H9 (cell line): ENCODE measurements around the gene TCN1. TPM values are rescaled to one million over a fixed set of nuclear protein-coding genes. Genes with fewer than 3 reads are reported as not detected.

Experiments used
- DNase-seq: peaks from one replicate; pipeline ENCODE4 v3.0.0-alpha.2; 2017
- H2AFZ ChIP-seq: one replicate; pipeline ENCODE4 v1.6.1; 2013; ENCODE audit warnings: mild to moderate bottlenecking, low read length, control low read depth, moderate library complexity
- H2AK5ac ChIP-seq: 2 replicates; pipeline ENCODE4 v1.6.1; 2013; ENCODE audit warnings: low read length, control low read depth, mixed read lengths; ENCODE audit not compliant: insufficient read length
- H2BK120ac ChIP-seq: one replicate; pipeline ENCODE4 v1.6.1; 2013; ENCODE audit warnings: low read depth, mild to moderate bottlenecking, low read length, control low read depth, inconsistent platforms; ENCODE audit not compliant: poor library complexity, severe bottlenecking
- H2BK12ac ChIP-seq: 2 replicates; pipeline ENCODE4 v1.6.1; 2013; ENCODE audit warnings: low read length, control low read depth, mixed read lengths, low read depth; ENCODE audit not compliant: insufficient read length
- H2BK15ac ChIP-seq: 2 replicates; pipeline ENCODE4 v1.6.1; 2013; ENCODE audit warnings: low read depth, low read length, control low read depth
- H2BK20ac ChIP-seq: one replicate; pipeline ENCODE4 v1.6.1; 2013; ENCODE audit warnings: low read depth, mild to moderate bottlenecking, low read length, control low read depth, inconsistent platforms; ENCODE audit not compliant: poor library complexity, severe bottlenecking
- H2BK5ac ChIP-seq: 2 replicates; pipeline ENCODE4 v1.6.1; 2013; ENCODE audit warnings: low read length, control low read depth, mixed read lengths; ENCODE audit not compliant: insufficient read length
- H3K14ac ChIP-seq: 2 replicates; pipeline ENCODE4 v1.6.1; 2013; ENCODE audit warnings: low read length, control low read depth; ENCODE audit not compliant: insufficient read depth
- H3K18ac ChIP-seq: 2 replicates; pipeline ENCODE4 v1.6.1; 2013; ENCODE audit warnings: low read depth, mild to moderate bottlenecking, mixed read lengths, low read length, control low read depth; ENCODE audit not compliant: insufficient read length
- H3K23ac ChIP-seq: 2 replicates; pipeline ENCODE4 v1.6.1; 2013; ENCODE audit warnings: low read length, control low read depth, mixed read lengths, low read depth; ENCODE audit not compliant: insufficient read length
- H3K23me2 ChIP-seq: 2 replicates; pipeline ENCODE4 v1.6.1; 2013; ENCODE audit warnings: low read depth, mild to moderate bottlenecking, mixed read lengths, low read length, control low read depth; ENCODE audit not compliant: insufficient read length, poor library complexity, severe bottlenecking
- H3K27ac ChIP-seq: 2 replicates; pipeline ENCODE4 v1.5.1; 2013; ENCODE audit warnings: low read length, control low read depth, mixed read lengths, low read depth; ENCODE audit not compliant: insufficient read length
- H3K27me3 ChIP-seq: 2 replicates; pipeline ENCODE4 v1.6.1; 2013; ENCODE audit warnings: low read length, control low read depth, inconsistent platforms; ENCODE audit not compliant: insufficient read depth
- H3K4ac ChIP-seq: 2 replicates; pipeline ENCODE4 v1.6.1; 2013; ENCODE audit warnings: low read depth, mild to moderate bottlenecking, control low read depth, inconsistent platforms, low read length, moderate library complexity
- H3K4me1 ChIP-seq: 2 replicates; pipeline ENCODE4 v1.6.1; 2013; ENCODE audit warnings: low read length, control low read depth, inconsistent platforms; ENCODE audit not compliant: insufficient read depth
- H3K4me2 ChIP-seq: 2 replicates; pipeline ENCODE4 v1.6.1; 2013; ENCODE audit warnings: low read length, control low read depth, mixed read lengths; ENCODE audit not compliant: insufficient read length, insufficient read depth
- H3K56ac ChIP-seq: 2 replicates; pipeline ENCODE4 v1.6.1; 2013; ENCODE audit warnings: low read depth, mild to moderate bottlenecking, mixed read lengths, low read length, control low read depth; ENCODE audit not compliant: insufficient read length
- H3K79me1 ChIP-seq: 2 replicates; pipeline ENCODE4 v1.6.1; 2013; ENCODE audit warnings: low read depth, mild to moderate bottlenecking, moderate library complexity, low read length, control low read depth, inconsistent platforms; ENCODE audit not compliant: insufficient read depth, poor library complexity, severe bottlenecking
- H3K79me2 ChIP-seq: 2 replicates; pipeline ENCODE4 v1.6.1; 2013; ENCODE audit warnings: low read length, control low read depth, inconsistent platforms; ENCODE audit not compliant: insufficient read depth
- H3K9ac ChIP-seq: 2 replicates; pipeline ENCODE4 v1.6.1; 2013; ENCODE audit warnings: low read length, control low read depth, mixed read lengths; ENCODE audit not compliant: insufficient read length; ENCODE audit errors: extremely low read depth
- H3K9me3 ChIP-seq: one replicate; pipeline ENCODE4 v1.6.1; 2013; ENCODE audit warnings: low read depth, low read length, inconsistent platforms; ENCODE audit not compliant: control insufficient read depth
- H3T11ph ChIP-seq: one replicate; pipeline ENCODE4 v1.6.1; 2013; ENCODE audit warnings: mild to moderate bottlenecking, low read length, control low read depth, inconsistent platforms
- H4K20me1 ChIP-seq: one replicate; pipeline ENCODE4 v1.6.1; 2013; ENCODE audit not compliant: control insufficient read depth, insufficient read length, insufficient read depth
- H4K5ac ChIP-seq: 2 replicates; pipeline ENCODE4 v1.6.1; 2013; ENCODE audit warnings: low read depth, mild to moderate bottlenecking, mixed read lengths, low read length, control low read depth; ENCODE audit not compliant: insufficient read length
- H4K8ac ChIP-seq: replicated peaks from 2 replicates; pipeline ENCODE4 v1.6.1; 2013; ENCODE audit warnings: low read length, control low read depth, mixed read lengths, low read depth; ENCODE audit not compliant: insufficient read length
- H4K91ac ChIP-seq: 2 replicates; pipeline ENCODE4 v1.6.1; 2013; ENCODE audit warnings: low read depth, mild to moderate bottlenecking, moderate library complexity, mixed read lengths, low read length, control low read depth; ENCODE audit not compliant: insufficient read length
- H3K27ac Mint-ChIP-seq, 3 experiments: 2 replicates in 2 of 3; 3 replicates in 1 of 3; pipeline ENCODE4 v1.8.0; 2020 to 2021; ENCODE audit warnings: mixed read lengths in 3 of 3, mild to moderate bottlenecking in 1 of 3, moderate library complexity in 1 of 3
- H3K27me3 Mint-ChIP-seq: 2 replicates; pipeline ENCODE4 v1.8.0; 2021; ENCODE audit warnings: low read depth, mild to moderate bottlenecking, moderate library complexity, mixed read lengths
- H3K36me3 Mint-ChIP-seq, 3 experiments: 2 replicates in 2 of 3; 3 replicates in 1 of 3; pipeline ENCODE4 v1.8.0; 2020 to 2021; ENCODE audit warnings: low read depth in 3 of 3, mixed read lengths in 3 of 3; ENCODE audit not compliant: insufficient read depth in 1 of 3
- H3K4me1 Mint-ChIP-seq, 2 experiments: 2 replicates each; pipeline ENCODE4 v1.8.0; 2020; ENCODE audit warnings: mixed read lengths in 2 of 2
- H3K4me3 Mint-ChIP-seq, 2 experiments: 2 replicates in 1 of 2; 3 replicates in 1 of 2; pipeline ENCODE4 v1.8.0; 2020 to 2021; ENCODE audit warnings: mild to moderate bottlenecking in 2 of 2, mixed read lengths in 2 of 2, moderate library complexity in 1 of 2
- H3K9me3 Mint-ChIP-seq, 2 experiments: 2 replicates in 1 of 2; 3 replicates in 1 of 2; pipeline ENCODE4 v1.8.0; 2020; ENCODE audit warnings: mild to moderate bottlenecking in 2 of 2, mixed read lengths in 2 of 2, moderate library complexity in 1 of 2
- CTCF ChIP-seq: fragments of 200-600 bp; sonication (generic); conservative IDR thresholded peaks from 3 replicates; pipeline ENCODE4 v1.8.0; 2021; ENCODE audit warnings: antibody characterized with exemption, mild to moderate bottlenecking
- WGBS: extraction: QIAGEN DNeasy Blood & Tissue Kit; methylation state at CpG from one replicate; pipeline ENCODE4 v1.1.7; 2013; ENCODE audit warnings: missing lambda C conversion rate, low lambda C conversion rate, mixed read lengths; ENCODE audit not compliant: insufficient read length; ENCODE audit errors: extremely low coverage; 5-methylcytosine and 5-hydroxymethylcytosine counted together
- total RNA-seq: library from RNA; stranded (reverse); gene quantifications from 2 replicates; pipeline ENCODE4 v1.2.1, GENCODE V29; 2021

The TCN1 gene
- total RNA-seq, 1 experiment from 2014 or later = not detected

GRCh38 chr11:59898046-59898445, 31.8 kb upstream of the TCN1 start:
- no peak overlapping the region for H3K4ac ChIP-seq
- Mint-ChIP-seq H3K27ac (0 out of 7 replicates have a peak overlapping the region, but pooled peaks of 1 of the 3 experiments have one; percentile 9), H3K4me3 (no peak overlapping the region), H3K9me3 (no peaks in the 10 kb centered on the region), H3K36me3 (no peaks in the 10 kb centered on the region), H3K27me3 (no peaks in the 10 kb centered on the region), H3K4me1 (peaks cover 9 to 14% of the 10 kb centered on the region in 2 experiments)
- TF ChIP-seq CTCF = no peak
- H4K91ac ChIP-seq = no peak overlapping the region
- no peaks in the 10 kb centered on the region for H3K27me3 ChIP-seq
- no peak overlapping the region for H2BK20ac ChIP-seq
- H3K4me2 ChIP-seq = no peak overlapping the region
- H3K27ac ChIP-seq = no peak overlapping the region
- H3K18ac ChIP-seq = no peak overlapping the region
- WGBS = no CpG with 5 or more reads among the region's 31 CpGs
- H3K79me1 ChIP-seq = no peaks in the 10 kb centered on the region
- H4K5ac ChIP-seq = no peak overlapping the region
- DNase-seq = no peak
- H4K8ac ChIP-seq = no peak overlapping the region
- H4K20me1 ChIP-seq = no peaks in the 10 kb centered on the region
- H3K4me1 ChIP-seq = no peaks in the 10 kb centered on the region; the same call in 1 of the 2 replicates
- H2BK12ac ChIP-seq = no peak overlapping the region
- no peak overlapping the region for H3K56ac ChIP-seq
- no peak overlapping the region for H2BK120ac ChIP-seq
- H3T11ph ChIP-seq = no peak overlapping the region
- no peaks in the 10 kb centered on the region for H3K79me2 ChIP-seq
- no peak overlapping the region for H2BK15ac ChIP-seq
- H2AK5ac ChIP-seq = no peak overlapping the region
- no peak overlapping the region for H3K9ac ChIP-seq
- no peak overlapping the region for H2BK5ac ChIP-seq
- no peak overlapping the region for H2AFZ ChIP-seq
- H3K14ac ChIP-seq = no peak overlapping the region
- no peaks in the 10 kb centered on the region for H3K23me2 ChIP-seq
- no peak overlapping the region for H3K23ac ChIP-seq
- H3K9me3 ChIP-seq = no peaks in the 10 kb centered on the region
